K562 (cell line): ENCODE measurements around the gene MMRN2. TPM values are rescaled to one million over a fixed set of nuclear protein-coding genes. Genes with fewer than 3 reads are reported as not detected.

Source experiments
- ATAC-seq: fragments of 200-7000 bp; cut with Tn5 transposase; 3 replicates; pipeline ENCODE4 v1.9.1; 2020; ENCODE audit warnings: moderate library complexity
- BruUV-seq: library from RNA; stranded (reverse); fragments of 400-500 nt; replicated peaks from 2 replicates; lab custom pipeline; 2021; lab: Mats Ljungman, UMichigan
- CTCF ChIA-PET: fragments of 300-600 bp; formaldehyde crosslinking; extraction: SDS; loops from one replicate; lab custom pipeline; 2021; ENCODE audit warnings: low intra/inter-chr PET ratio; lab: Yijun Ruan, JAX
- POLR2A ChIA-PET: fragments of 300-600, 350-650 bp; sonication (Branson Sonifier 250); formaldehyde crosslinking; extraction: SDS; loops from one replicate; lab custom pipeline; 2021; ENCODE audit warnings: antibody characterized with exemption, inconsistent platforms; lab: Yijun Ruan, JAX
- DNase-seq, 4 experiments: peaks; one replicate each; pipeline versions ENCODE4 v3.0.0 to v3.0.0-alpha.2; 2011 to 2018; ENCODE audit warnings: low spot score in 3 of 4, mixed read lengths in 3 of 4; ENCODE audit errors: extremely low read depth in 1 of 4
- FAIRE-seq: peaks from 2 replicates; lab custom pipeline; 2011; peaks lifted over from hg19 to GRCh38; lab: Jason Lieb, UNC
- H2AFZ ChIP-seq: 2 replicates; pipeline ENCODE4 v1.6.0; 2011; ENCODE audit warnings: low read depth, low read length, control low read depth, inconsistent platforms
- H3K27ac ChIP-seq: fragments of 200-600 bp; 3 replicates; pipeline ENCODE4 v1.8.0; 2011; ENCODE audit warnings: low read depth, mild to moderate bottlenecking, control low read depth, inconsistent platforms, low read length, moderate library complexity, mixed read lengths; ENCODE audit errors: extremely low read depth
- H3K27me3 ChIP-seq, 2 experiments: fragments of 300-600 bp in 1 of 2; 2 replicates in 1 of 2; 3 replicates in 1 of 2; pipeline versions ENCODE4 v1.6.0 to v1.8.0; 2011; ENCODE audit warnings: inconsistent platforms in 2 of 2, low read length in 2 of 2, mild to moderate bottlenecking in 1 of 2, mixed read lengths in 1 of 2, moderate library complexity in 1 of 2; ENCODE audit not compliant: control insufficient read depth in 2 of 2, insufficient read depth in 2 of 2
- H3K36me3 ChIP-seq: fragments of 300-600 bp; 3 replicates; pipeline ENCODE4 v1.8.0; 2011; ENCODE audit warnings: mild to moderate bottlenecking, low read length, inconsistent platforms; ENCODE audit not compliant: control insufficient read depth, insufficient read depth
- H3K4me1 ChIP-seq, 2 experiments: fragments of 200-600 bp in 1 of 2; replicated peaks in 1 of 2; 2 replicates in 1 of 2; 3 replicates in 1 of 2; pipeline versions ENCODE4 v1.5.1 to v1.8.0; 2011; ENCODE audit warnings: inconsistent platforms in 2 of 2, low read length in 2 of 2, mild to moderate bottlenecking in 1 of 2, mixed read lengths in 1 of 2, moderate library complexity in 1 of 2; ENCODE audit not compliant: control insufficient read depth in 2 of 2, insufficient read depth in 2 of 2
- H3K4me2 ChIP-seq: 2 replicates; pipeline ENCODE4 v1.6.1; 2011; ENCODE audit warnings: low read length, control low read depth, inconsistent platforms, mixed read lengths; ENCODE audit not compliant: insufficient read depth
- H3K4me3 ChIP-seq: fragments of 200-600 bp; sonication (generic), shearing (Covaris generic); 2 replicates; pipeline ENCODE4 v1.5.1; 2016; ENCODE audit warnings: control low read depth, inconsistent platforms
- H3K79me2 ChIP-seq: fragments of 200-600 bp; 3 replicates; pipeline ENCODE4 v1.8.0; 2011; ENCODE audit warnings: low read length, inconsistent platforms; ENCODE audit not compliant: control insufficient read depth, insufficient read depth
- H3K9ac ChIP-seq, 2 experiments: 2 replicates each; pipeline versions ENCODE4 v1.6.0 to v1.6.1; 2011; ENCODE audit warnings: low read depth in 2 of 2, low read length in 2 of 2, control low read depth in 1 of 2, inconsistent platforms in 1 of 2, mild to moderate bottlenecking in 1 of 2, mixed read lengths in 1 of 2; ENCODE audit not compliant: insufficient read depth in 1 of 2
- H3K9me1 ChIP-seq: one replicate; pipeline ENCODE4 v1.6.0; 2011; ENCODE audit warnings: inconsistent platforms, mild to moderate bottlenecking, low read length, moderate library complexity; ENCODE audit not compliant: control insufficient read depth, insufficient read depth
- H3K9me3 ChIP-seq: replicated peaks from 2 replicates; pipeline ENCODE4 v1.5.1; 2011; ENCODE audit warnings: low read depth, low read length, inconsistent platforms; ENCODE audit not compliant: control insufficient read depth, insufficient read depth
- H4K20me1 ChIP-seq: replicated peaks from 2 replicates; pipeline ENCODE4 v1.6.1; 2011; ENCODE audit warnings: low read length, inconsistent platforms, mixed read lengths; ENCODE audit not compliant: control insufficient read depth, insufficient read depth
- HMGN3 ChIP-seq: IDR thresholded peaks from 2 replicates; pipeline ENCODE4 v1.6.1; 2011; ENCODE audit warnings: borderline replicate concordance, low read depth, mild to moderate bottlenecking, mixed read lengths, low read length; ENCODE audit not compliant: insufficient read length; ENCODE audit errors: extremely low read depth
- MYNN ChIP-seq, 2 experiments: sonication (generic); formaldehyde crosslinking in 1 of 2; IDR thresholded peaks; 2 replicates each; pipeline versions ENCODE4 v1.5.0 to v1.6.1; 2016 to 2020; ENCODE audit warnings: antibody characterized with exemption in 1 of 2, missing genetic modification reagents in 1 of 2
- RFX1 ChIP-seq: fragments of 450-650 bp; IDR thresholded peaks from 2 replicates; pipeline ENCODE4 v1.6.1; 2016; ENCODE audit warnings: mild to moderate bottlenecking, moderate library complexity
- RNF2 ChIP-seq: sonication (generic); IDR thresholded peaks from 2 replicates; pipeline ENCODE4 v1.6.1; 2016
- SMARCC2 ChIP-seq: fragments of 450-650 bp; IDR thresholded peaks from 2 replicates; pipeline ENCODE4 v1.6.1; 2017; ENCODE audit warnings: antibody characterized with exemption, moderate library complexity, mild to moderate bottlenecking, low read depth
- SPI1 ChIP-seq: IDR thresholded peaks from 2 replicates; pipeline ENCODE4 v1.6.1; 2011; ENCODE audit warnings: low read depth, low read length, control low read depth, borderline replicate concordance
- SREBF1 ChIP-seq: fragments of 150-350 bp; IDR thresholded peaks from 2 replicates; pipeline ENCODE4 v1.6.1; 2014; ENCODE audit warnings: antibody characterized with exemption, low read depth, low read length, borderline replicate concordance
- WGBS: fragments of 100-300 bp; shearing (Covaris generic); methylation state at CpG from one replicate; pipeline ENCODE4 v1.1.6; 2016; ENCODE audit warnings: low coverage, mixed read lengths; ENCODE audit not compliant: insufficient coverage; ENCODE audit errors: missing lambda C conversion rate; 5-methylcytosine and 5-hydroxymethylcytosine counted together
- in situ Hi-C: fragments of 300-500 bp; cut with MboI; formaldehyde crosslinking; loops from 4 replicates; pipeline ENCODE4 v1.15.0; 2018; ENCODE audit warnings: inconsistent platforms, mixed read lengths
- intact Hi-C: fragments of 100-400 bp; cut with micrococcal nuclease; formaldehyde crosslinking; loops from 2 replicates; pipeline ENCODE4 v1.14.2; 2022
- polyA plus RNA-seq, 8 experiments: library from polyadenylated mRNA; depleted of rRNA in 4 of 8; stranded (reverse) in 5 of 8; unstranded in 3 of 8; fragments of >200 nt; fragmentation: Nextera tagmentation in 2 of 8; fragmentation: Illumina TruSeq in 1 of 8; extraction: Ambion mirVana in 2 of 8; extraction: Trizol in 1 of 8; gene quantifications; 2 replicates each; pipeline versions ENCODE4 v1.2.1 to v1.2.3, GENCODE V29; 2011 to 2014; ENCODE audit warnings: inconsistent platforms in 1 of 8, missing spikeins in 1 of 8
- total RNA-seq, 7 experiments: library from RNA; depleted of rRNA in 6 of 7; stranded (reverse); fragments of >200 nt in 6 of 7; fragmentation: Illumina TruSeq in 2 of 7; extraction: Trizol in 2 of 7; gene quantifications; 2 replicates each; pipeline versions ENCODE4 v1.2.1 to v1.2.3, GENCODE V29; 2011 to 2021; ENCODE audit warnings: low replicate concordance in 1 of 7

MMRN2 gene
- total and polyA plus RNA-seq, 9 of the 15 experiments (the other 6 are each of a cell fraction or from before 2014, with no cell fraction given): 0.07 to 2.0 (median 1.2) TPM

DNA sequence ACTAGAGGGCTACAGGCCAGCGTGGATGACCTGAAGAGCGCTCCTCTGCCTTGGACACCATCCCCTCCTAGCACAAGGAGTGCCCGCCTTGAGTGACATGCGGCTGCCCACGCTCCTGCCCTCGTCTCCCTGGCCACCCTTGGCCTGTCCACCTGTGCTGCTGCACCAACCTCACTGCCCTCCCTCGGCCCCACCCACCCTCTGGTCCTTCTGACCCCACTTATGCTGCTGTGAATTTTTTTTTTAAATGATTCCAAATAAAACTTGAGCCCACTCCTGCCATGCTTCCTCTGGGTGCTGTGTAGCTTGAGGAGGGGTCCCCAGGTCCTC, 5.5 kb upstream of the MMRN2 start (continued):
- TF ChIP-seq HMGN3 (no peak), SMARCC2 (no peak), MYNN (IDR thresholded peaks at IDR 0.05) (no peak), MYNN (CRISPR knock-in tag; IDR thresholded peaks at IDR 0.05) (no peak), RFX1 (no peak), SREBF1 (no peak)
- TF ChIP-seq, all 486 proteins: peak for 0

DNA sequence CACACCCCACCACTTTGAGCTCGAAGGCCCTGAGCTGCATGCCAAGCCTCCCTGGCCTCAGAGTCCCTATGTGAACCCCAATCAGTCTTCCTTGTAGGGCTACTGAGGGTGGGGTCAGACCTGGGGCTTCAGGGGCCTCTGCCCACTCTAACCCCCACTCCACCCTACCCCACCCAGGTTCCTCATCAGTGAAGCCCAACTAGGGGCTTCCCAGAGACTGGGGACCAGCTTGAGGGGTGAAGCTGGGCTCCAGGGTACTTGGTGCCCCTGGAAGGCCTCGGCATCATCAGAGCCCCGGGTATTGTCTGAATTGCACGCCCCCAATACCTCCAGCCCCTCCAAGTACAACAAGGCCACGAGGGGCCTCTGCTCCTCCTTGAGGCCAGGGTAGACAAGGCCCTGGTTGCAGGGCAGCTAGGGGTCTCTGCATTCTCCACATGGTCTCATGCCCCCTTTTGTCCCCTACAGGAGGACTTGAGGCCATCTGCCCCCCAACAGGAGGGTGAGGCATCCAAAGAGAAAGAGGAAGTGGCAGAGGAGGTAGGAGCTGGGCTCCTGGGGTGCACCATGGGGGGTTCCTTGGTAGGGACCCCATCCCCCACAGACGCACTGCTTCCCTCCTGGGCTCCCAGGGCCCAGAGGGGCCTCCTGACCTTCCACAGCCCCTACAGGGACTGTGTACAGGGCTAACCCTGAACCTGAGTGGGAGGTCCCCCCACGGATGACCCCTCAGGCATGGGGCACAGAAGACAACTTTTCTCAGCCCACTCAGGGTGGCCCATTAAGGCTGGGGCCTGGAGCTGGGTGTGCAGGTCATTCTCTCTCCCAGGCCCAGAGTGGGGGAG, 4.9 kb upstream of the MMRN2 start:
- intact Hi-C loops: no loop called here

More for the DNA sequence above, 4.9 kb upstream of the MMRN2 start:
- FAIRE-seq (no peak), ATAC-seq (no peak), DNase-seq (no peak)
- H3K4me2 ChIP-seq: no peak overlapping the region
- TF ChIP-seq RNF2 (no peak), SPI1 (peak; percentile 81)
- in situ Hi-C loops: no loop called here
- H3K27me3 ChIP-seq: no peaks in the 10 kb centered on the region
- no peaks in the 10 kb centered on the region for H3K9me1 ChIP-seq
- peaks cover 17% of the 10 kb centered on the region; the same call in 2 of the 3 replicates for H3K79me2 ChIP-seq
- 81% methylated on average over 5 of the region's 7 CpGs for WGBS
- H3K27ac ChIP-seq: no peak overlapping the region
- H2AFZ ChIP-seq: no peak overlapping the region
- no peaks in the 10 kb centered on the region for H4K20me1 ChIP-seq
- no TSS peak for BruUV-seq
- no peak overlapping the region for H3K4me3 ChIP-seq
- peaks cover 42 to 71% of the 10 kb centered on the region in 2 experiments for H3K4me1 ChIP-seq
- peak overlapping the region in 1 of 2 experiments; percentile 54; a peak in 2 of 4 replicates for H3K9ac ChIP-seq
- peaks cover 4% of the 10 kb centered on the region; the same call in 2 of the 3 replicates for H3K36me3 ChIP-seq
- POLR2A ChIA-PET: interaction anchor here (0.6 kb wide), 1 partner anchor 151 kb away, joined by 4 read pairs; no protein-coding TSS in a partner anchor
- no peaks in the 10 kb centered on the region for H3K9me3 ChIP-seq
- CTCF ChIA-PET: interaction anchor here (4.5 kb wide), 1 partner anchor 23 kb away, joined by 28 read pairs; no protein-coding TSS in a partner anchor
